OCI-LY1 (cell line): ENCODE results near the gene CELSR2.

Experiments
- CTCF ChIP-seq: fragments of 200-600 bp; sonication (generic), shearing (Covaris generic); IDR thresholded peaks from 2 replicates; pipeline ENCODE4 v1.5.1; 2017; ENCODE audit warnings: mild to moderate bottlenecking, antibody characterized with exemption, low read length, moderate library complexity, mixed read lengths
- EZH2 ChIP-seq: fragments of 200-600 bp; sonication (generic), shearing (Covaris generic); IDR thresholded peaks from 2 replicates; pipeline ENCODE4 v1.8.0; 2017; ENCODE audit warnings: borderline replicate concordance, mixed run types, mild to moderate bottlenecking, antibody characterized with exemption, low read length, moderate library complexity, mixed read lengths

GRCh38 chr1:109201123-109201703 lies 48.1 kb upstream of the CELSR2 start:
- TF ChIP-seq CTCF: peak; percentile 71
- no peak for TF ChIP-seq EZH2
